GM18873 (cell line): Measurements from ENCODE around the gene B4GALNT4.
"Not testable (repeated sequence)": the region's sequence is repeated elsewhere in the genome, so short reads cannot be mapped to it uniquely, and the experiment has no call there.

ENCODE experiments used
- ATAC-seq: cut with Tn5 transposase; IDR thresholded peaks from one replicate; pipeline ENCODE4 v1.9.1; 2021; ENCODE audit warnings: mild to moderate bottlenecking, moderate library complexity, moderate number of reproducible peaks; ENCODE audit not compliant: unreplicated experiment, low FRiP score

B4GALNT4 gene

DNA sequence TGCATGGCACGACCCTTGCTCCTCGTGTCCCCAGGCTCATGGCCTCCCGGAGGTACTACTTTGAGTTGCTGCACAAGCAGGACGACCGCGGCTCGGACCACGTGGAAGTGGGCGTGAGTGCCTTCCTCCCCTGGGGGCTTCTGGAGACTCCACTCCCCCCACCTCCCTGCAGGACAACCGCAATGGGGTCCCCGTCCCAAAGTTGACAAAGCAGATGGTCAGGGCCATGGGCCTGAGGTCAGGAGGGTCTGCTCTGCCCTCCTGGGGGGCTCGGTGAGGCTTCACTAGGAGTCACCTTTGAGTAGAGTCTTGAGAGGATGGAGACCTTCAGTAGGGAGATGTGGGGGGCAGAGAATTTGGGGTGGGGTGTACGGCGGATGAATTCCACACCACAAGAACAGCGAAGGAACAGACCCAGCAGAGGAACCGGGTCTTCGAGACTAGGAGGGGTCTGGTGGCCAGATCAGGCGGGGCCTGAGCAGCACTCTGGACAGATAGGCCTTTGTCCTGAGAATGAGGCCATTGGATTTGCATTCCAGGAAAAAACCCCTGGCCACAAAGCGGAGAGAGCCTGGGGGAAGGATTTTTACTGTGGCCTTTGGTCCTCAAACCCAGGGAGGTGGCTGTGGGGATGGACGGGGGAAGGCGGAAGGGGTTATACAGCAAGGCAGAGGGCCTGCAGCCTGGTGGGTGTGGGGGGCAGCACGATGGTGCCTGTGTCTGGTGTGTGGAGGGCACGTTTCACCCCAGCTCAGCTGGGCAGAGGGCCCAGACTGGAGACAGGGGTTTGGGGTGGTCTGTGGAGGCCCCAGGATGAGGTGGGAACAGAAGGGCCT lies 4.6 kb downstream of the B4GALNT4 start:
- ATAC-seq = no peak

DNA sequence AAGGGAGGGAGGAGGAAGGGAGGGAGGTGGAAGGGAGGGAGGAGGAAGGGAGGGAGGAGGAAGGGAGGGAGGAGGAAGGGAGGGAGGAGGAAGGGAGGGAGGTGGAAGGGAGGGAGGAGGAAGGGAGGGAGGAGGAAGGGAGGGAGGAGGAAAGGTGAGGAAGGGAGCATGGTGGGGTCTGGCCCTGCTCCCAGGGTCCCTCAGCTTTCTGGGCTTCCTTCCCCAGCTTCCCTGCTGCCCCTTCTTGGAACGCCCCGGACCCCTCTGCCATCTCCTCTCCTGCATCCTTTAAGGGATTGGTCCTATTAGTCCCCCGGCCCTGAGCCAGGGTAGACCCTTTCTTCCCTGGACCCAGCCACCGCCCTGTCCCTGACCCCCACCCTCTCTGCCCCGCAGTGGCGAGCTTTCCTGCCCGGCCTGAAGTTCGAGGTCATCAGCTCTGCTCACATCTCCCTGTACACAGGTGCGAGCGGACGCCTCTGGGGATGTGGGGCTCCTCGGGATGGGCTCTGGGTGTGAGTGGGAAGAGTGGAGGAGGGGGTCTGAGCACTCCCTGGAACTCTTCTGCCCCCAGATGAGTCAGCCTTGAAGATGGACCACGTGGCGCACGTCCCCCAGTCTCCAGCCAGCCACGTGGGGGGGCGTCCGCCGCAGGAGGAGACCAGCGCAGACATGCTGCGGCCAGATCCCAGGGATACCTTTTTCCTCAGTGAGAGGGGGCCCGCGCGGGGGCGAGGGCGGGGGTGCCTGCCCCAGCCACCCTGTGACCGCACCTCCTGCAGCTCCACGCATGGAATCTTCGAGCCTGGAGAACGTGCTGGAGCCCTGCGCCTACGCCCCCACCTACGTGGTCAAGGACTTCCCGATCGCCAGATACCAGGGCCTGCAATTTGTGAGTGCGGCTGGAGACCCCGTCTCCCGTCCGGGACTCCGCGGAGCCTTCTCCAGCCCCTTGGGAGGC lies 6.0 kb downstream of the B4GALNT4 start:
- ATAC-seq = no peak

DNA sequence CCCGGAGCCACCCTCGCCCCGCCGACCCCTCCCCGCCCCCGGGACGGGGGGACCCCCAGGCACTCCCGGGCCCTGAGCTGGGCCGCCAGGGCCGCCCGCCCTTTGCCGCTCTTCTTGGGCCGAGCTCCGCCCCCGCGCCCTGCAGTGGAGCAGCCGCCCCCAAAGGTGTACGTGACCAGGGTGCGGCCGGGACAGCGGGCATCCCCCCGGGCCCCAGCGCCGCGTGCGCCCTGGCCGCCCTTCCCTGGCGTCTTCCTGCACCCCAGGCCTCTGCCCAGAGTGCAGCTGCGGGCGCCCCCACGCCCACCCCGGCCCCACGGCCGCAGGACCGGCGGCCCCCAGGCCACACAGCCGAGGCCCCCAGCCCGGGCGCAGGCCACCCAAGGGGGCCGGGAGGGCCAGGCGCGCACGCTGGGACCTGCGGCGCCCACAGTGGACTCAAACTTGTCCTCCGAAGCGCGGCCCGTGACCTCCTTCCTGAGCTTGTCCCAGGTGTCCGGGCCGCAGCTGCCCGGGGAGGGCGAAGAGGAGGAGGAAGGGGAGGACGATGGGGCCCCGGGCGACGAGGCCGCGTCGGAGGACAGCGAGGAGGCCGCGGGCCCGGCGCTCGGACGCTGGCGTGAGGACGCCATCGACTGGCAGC lies 7.4 kb downstream of the B4GALNT4 start:
- no peak for ATAC-seq

DNA sequence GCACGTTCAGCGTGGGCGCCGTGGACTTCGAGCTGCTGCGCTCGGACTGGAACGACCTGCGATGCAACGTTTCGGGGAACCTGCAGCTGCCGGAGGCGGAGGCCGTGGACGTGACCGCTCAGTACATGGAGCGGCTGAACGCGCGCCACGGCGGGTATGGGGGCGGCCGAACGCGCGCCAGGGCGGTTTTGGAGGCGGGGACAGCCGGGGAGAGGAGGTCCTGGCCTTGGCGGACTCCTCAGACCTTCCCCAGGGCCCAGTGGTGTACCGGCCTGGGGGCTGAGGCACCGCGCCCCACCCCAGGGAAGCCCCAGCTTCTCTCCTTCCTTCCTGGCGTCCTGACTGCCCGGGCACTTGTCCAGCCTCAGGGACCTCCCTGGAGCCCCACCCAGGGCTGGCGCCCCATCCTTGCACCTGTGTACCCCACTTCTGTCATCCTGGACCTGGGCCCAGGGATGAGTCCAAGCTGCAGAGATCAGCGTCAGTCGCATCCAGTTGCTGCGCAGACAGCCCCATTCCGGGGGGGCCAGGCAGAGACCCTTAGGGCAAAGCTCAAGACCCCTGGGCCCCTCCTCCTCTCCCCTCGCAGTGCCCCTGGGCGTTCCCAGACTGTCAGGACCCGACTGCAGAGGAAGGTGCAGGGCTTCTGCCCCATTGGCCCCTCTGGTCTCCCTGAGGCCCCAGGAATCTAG lies 8.0 kb downstream of the B4GALNT4 start:
- ATAC-seq = no peak

DNA sequence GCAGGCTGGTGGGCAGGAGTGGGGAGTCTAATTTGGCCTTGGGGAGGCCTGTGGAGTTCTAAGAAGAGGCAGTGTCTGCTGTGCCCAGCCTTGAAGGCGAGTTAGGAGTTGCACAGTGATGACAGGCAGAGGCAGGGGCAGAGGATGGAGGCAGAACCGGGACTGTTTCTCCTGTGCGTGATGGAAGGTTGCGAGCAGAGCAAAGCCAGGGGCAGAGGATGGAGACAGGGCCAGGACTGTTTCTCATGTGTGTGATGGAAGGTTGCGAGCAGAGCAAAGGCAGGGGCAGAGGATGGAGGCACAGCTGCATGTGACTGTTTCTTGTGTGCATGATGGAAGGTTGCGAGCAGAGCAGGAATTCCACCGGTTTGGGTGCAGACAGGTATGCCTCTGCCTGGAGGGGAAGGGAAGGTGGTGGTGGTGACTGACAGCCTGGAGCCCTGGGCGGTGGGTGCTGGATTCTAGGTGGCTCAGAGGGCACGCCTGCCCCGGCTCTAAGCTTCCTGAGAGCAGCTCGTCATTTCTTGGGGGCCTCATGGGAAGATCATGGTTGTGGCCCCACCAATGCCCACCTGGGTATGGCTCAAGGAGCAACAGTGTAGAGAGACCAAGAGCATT lies 8.7 kb downstream of the B4GALNT4 start:
- ATAC-seq = no peak

DNA sequence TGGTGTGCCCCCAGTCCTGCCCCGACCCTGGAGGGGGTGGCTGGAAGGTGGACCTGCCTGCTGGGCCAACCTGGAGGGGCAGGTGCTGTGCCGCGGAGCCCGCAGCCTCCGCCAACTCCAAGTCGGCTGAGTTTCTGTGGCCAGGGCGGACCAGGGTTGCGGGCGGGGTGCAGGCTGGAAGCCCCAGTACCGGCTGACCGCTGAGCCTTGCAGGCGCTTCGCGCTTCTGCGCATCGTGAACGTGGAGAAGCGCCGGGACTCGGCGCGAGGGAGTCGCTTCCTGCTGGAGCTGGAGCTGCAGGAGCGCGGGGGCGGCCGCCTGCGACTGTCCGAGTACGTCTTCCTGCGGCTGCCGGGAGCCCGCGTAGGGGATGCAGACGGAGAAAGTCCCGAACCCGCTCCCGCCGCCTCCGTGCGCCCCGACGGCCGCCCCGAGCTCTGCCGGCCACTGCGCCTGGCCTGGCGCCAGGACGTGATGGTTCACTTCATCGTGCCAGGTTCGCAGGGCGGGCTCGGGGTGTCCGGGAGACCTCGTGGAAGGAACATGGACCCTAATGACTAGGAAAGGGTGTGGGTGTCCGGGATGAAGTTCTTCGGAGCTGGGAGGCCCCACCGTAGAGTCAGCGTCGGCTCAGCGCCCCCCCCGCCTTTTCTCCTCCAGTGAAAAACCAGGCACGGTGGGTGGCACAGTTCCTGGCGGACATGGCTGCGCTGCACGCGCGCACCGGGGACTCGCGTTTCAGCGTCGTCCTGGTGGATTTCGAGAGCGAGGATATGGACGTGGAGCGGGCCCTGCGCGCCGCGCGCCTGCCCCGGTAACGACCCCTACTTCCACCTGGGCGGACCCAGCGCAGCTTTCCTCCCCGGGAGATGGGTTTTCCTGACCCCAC lies 10.2 kb downstream of the B4GALNT4 start:
- ATAC-seq = no peak

DNA sequence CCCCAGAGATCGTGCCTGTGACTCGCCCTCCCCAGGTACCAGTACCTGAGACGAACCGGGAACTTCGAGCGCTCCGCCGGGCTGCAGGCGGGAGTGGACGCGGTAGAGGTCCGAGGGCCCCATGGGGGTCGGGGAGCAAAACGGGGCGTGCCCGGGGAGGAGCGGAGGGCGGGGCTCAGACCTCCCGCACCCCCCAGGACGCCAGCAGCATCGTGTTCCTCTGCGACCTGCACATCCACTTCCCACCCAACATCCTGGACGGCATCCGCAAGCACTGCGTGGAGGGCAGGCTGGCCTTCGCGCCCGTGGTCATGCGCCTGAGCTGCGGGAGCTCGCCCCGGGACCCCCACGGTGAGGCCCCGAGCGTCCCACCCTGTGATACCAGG lies 10.8 kb downstream of the B4GALNT4 start:
- ATAC-seq = no peak

DNA sequence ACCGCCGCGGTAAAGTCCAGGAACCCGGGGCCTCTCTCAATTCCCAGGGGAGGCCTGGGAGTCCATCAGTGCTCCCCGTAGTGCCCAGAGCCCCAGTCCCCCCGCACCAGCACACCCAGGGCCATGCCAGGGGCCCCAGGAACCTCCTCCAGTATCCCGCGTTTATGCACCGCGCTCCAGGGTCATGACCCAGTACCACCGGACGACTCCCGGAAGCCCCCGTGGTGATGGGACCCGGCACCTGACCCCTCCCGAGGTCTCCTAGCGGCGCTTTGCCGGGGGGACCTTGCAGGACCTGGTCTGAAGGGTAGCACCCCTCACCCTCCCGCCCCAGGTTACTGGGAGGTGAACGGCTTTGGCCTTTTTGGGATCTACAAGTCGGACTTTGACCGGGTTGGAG lies 11.2 kb downstream of the B4GALNT4 start:
- ATAC-seq = no peak

- ATAC-seq = no peak
Observed at GRCh38 chr11:380996-381395, 11.7 kb downstream of the B4GALNT4 start.

DNA sequence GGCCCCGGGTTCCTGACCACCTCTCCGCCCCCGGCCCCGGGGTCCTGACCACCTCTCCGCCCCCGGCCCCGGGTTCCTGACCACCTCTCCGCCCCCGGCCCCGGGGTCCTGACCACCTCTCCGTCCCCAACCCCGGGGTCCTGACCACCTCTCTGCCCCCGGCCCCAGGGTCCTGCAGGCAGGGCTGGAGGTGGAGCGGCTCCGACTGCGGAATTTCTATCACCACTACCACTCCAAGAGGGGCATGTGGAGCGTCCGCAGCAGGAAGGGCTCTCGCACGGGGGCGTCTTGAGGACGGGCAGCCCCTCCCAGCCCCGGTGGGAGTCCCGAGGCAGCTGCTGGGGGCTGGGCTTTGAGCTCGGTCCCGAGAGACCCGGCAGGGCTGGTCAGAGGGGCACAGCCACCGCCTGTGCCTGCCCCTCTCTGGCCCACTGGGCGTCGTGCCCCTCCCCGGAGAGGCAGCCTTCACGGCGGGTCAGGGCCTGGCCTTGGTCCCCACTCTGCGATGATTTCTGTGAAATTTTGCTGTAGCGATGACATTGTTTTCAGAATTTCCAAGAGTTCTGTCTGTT lies 12.3 kb downstream of the B4GALNT4 start:
- no peak for ATAC-seq

DNA sequence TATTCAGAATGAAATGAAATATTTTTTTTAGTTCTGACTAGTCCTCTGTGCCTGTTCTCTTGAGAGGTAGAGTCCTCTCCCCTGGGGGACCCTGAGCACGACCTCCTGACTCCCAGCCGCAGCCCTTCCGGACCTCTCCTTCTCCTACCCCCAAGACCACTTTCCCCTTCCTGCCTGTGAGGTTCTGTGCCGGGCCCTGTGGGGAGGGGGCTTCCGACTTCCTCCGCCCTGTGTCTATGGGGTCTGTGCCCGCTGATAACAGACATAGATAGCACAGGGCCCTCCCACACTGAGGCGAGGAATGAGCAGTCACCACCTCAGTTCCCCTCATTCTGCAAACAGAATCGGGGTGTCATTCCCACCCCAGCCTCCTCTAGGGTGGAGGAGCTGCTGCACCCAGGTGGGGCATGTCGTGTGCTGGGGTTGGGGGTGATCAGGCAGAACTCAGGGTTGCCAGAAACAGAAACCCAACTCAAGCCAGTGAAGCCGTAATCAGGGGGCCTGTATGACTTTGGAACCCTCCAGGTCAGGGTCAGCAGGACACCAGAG lies 12.9 kb downstream of the B4GALNT4 start:
- no peak for ATAC-seq

GRCh38 chr11:383431-383830 lies 14.1 kb downstream of the B4GALNT4 start:
- no peak for ATAC-seq

DNA sequence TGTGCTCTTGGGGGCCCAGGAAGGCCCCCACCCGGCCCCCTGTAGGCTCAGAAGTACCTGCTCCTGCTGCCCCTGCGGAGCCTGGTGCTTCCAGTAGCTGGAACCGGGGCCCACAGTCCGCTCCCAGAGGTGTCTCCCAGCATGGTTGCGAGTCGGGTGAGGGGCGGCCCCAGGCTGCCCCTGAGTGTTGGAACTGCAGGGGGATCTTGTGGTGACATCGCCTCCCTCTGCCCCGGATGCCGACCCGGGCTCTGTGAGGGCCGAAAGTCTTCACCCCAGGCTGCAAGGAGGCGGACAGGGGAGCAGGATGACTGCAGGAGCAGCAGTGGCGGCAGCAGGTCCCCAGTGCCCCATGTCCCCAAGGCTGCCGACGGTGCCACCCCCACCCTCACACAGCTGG lies 15.2 kb downstream of the B4GALNT4 start:
- no peak for ATAC-seq

DNA sequence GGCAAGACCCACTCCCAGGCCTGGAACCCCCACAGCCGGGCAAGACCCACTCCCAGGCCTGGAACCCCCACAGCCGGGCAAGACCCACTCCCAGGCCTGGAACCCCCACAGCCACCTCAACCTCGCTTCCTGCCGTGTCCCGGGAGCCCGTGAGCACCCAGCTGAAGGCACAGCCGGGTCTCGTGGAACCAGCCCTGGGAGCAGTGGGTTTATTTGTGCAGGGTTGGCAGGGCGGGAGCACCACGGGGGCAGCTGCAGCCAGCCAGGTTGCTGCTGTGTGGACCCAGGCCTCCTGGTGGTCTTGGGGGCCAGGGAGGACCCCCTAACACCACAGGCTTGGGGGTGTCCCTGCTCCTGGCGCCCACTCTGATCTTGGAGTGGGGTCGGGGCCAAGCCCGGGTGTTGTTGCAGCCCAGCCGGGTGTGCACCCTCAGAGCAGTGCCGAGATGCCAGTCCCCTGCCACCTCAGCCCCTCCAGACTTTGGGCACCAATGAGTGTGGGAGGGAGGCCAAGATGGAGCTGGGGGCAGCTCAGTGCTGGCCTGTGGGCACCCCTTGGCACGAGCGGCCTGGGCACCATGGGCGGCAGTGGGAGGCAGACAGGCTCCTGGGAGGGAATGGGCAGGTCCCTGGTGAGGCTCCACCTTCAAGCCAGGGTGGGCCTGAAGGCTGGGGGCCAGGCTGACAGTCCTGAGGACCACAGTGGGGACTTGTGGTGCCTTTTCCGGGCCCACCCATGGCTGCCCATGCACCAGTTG lies 16.5 kb downstream of the B4GALNT4 start:
- no peak for ATAC-seq

GRCh38 chr11:386483-386882 lies 17.2 kb downstream of the B4GALNT4 start:
- ATAC-seq = no peak

DNA sequence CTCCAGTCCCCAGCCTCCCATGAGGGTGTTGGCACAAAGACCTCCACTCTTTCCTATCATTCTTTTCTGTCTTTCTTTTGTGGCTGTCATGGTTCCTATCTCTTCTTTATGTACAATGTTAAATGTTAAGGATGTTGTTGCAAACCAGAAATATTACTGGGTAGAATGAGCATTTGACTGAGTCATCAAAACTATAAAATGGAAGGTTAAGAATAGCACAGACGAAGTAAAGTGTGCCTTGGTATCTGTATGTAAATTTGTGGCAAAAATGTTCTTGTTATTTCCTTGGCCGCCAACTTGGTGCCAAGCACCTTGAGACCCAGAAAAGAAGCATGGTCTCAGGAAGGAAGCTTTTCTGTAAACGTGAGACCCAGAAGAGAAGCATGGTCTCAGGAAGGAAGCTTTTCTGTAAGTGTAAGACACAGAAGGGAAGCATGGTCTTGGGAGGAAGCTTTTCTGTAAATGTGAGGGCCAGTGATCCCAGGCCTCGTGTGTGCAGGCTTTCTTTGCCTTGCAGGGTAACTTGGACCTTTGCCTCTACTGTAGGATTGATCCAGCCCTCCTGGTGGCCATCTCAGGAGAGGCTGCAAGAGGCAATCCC lies 18.0 kb downstream of the B4GALNT4 start:
- ATAC-seq = no peak

GRCh38 chr11:389369-389768 lies 20.1 kb downstream of the B4GALNT4 start:
- ATAC-seq = not testable (repeated sequence)
